H1 (cell line): ENCODE measurements around the gene SOBP. TPM values are rescaled to one million over a fixed set of nuclear protein-coding genes. Genes with fewer than 3 reads are reported as not detected.

Experiments
- CTCF ChIA-PET: fragments of 300-600 bp; sonication (Branson Sonifier 250); formaldehyde crosslinking; loops from one replicate; lab custom pipeline; 2021; ENCODE audit not compliant: partially characterized antibody; lab: Charles Lee
- POLR2A ChIA-PET: fragments of 300-600 bp; sonication (Branson Sonifier 250); formaldehyde crosslinking; loops from one replicate; lab custom pipeline; 2021; ENCODE audit warnings: inconsistent platforms; ENCODE audit not compliant: partially characterized antibody; lab: Charles Lee
- DNase-seq, 2 experiments: peaks; one replicate each; pipeline versions ENCODE4 v3.0.0 to v3.0.0-alpha.2; 2010 to 2022; ENCODE audit warnings: low spot score in 2 of 2, low read depth in 1 of 2, mixed read lengths in 1 of 2
- FAIRE-seq: peaks from 2 replicates; lab custom pipeline; 2011; peaks lifted over from hg19 to GRCh38; lab: Jason Lieb, UNC
- H2AFZ ChIP-seq: 2 replicates; pipeline ENCODE4 v1.8.1; 2012; ENCODE audit warnings: low read length, inconsistent platforms
- H2AK5ac ChIP-seq: 2 replicates; pipeline ENCODE4 v1.6.1; 2013; ENCODE audit warnings: low read depth, low read length
- H2BK120ac ChIP-seq: replicated peaks from 2 replicates; pipeline ENCODE3; 2013; ENCODE audit warnings: low read depth, low read length, inconsistent platforms
- H2BK12ac ChIP-seq: 2 replicates; pipeline ENCODE4 v1.6.1; 2013; ENCODE audit warnings: low read depth, low read length
- H2BK15ac ChIP-seq: 2 replicates; pipeline ENCODE4 v1.6.1; 2013; ENCODE audit warnings: low read length
- H2BK20ac ChIP-seq: 2 replicates; pipeline ENCODE4 v1.6.1; 2013; ENCODE audit warnings: low read length
- H2BK5ac ChIP-seq: 2 replicates; pipeline ENCODE4 v1.6.1; 2013; ENCODE audit warnings: low read depth, low read length
- H3K14ac ChIP-seq: 2 replicates; pipeline ENCODE4 v1.6.1; 2013; ENCODE audit warnings: inconsistent platforms; ENCODE audit not compliant: insufficient read length
- H3K18ac ChIP-seq: 2 replicates; pipeline ENCODE4 v1.6.1; 2013; ENCODE audit warnings: low read length; ENCODE audit errors: extremely low read depth
- H3K23ac ChIP-seq: 2 replicates; pipeline ENCODE4 v1.6.1; 2013; ENCODE audit warnings: inconsistent platforms; ENCODE audit not compliant: insufficient read length
- H3K23me2 ChIP-seq: 2 replicates; pipeline ENCODE4 v1.6.1; 2013; ENCODE audit warnings: low read depth, low read length
- H3K27ac ChIP-seq: 2 replicates; pipeline ENCODE4 v1.6.1; 2011; ENCODE audit warnings: low read depth, low read length, inconsistent platforms
- H3K27me3 ChIP-seq, 4 experiments: replicated peaks in 1 of 4; 1 replicate in 1 of 4; 2 replicates in 3 of 4; pipeline versions ENCODE4 v1.6.1 to v1.8.1; 2011 to 2013; ENCODE audit warnings: low read length in 3 of 4, mild to moderate bottlenecking in 3 of 4, inconsistent platforms in 2 of 4, mixed read lengths in 2 of 4, moderate library complexity in 1 of 4; ENCODE audit not compliant: control insufficient read depth in 3 of 4, insufficient read depth in 3 of 4; ENCODE audit errors: extremely low read depth in 1 of 4
- H3K36me3 ChIP-seq, 4 experiments: 2 replicates each; pipeline versions ENCODE4 v1.6.1 to v1.8.1; 2011 to 2013; ENCODE audit warnings: mild to moderate bottlenecking in 4 of 4, low read length in 3 of 4, moderate library complexity in 2 of 4, control low read depth in 1 of 4, inconsistent platforms in 1 of 4; ENCODE audit not compliant: insufficient read depth in 4 of 4, control insufficient read depth in 2 of 4
- H3K4ac ChIP-seq: replicated peaks from 2 replicates; pipeline ENCODE3; 2013; ENCODE audit warnings: low read length, low read depth, mixed read lengths, inconsistent platforms; ENCODE audit not compliant: insufficient read length
- H3K4me1 ChIP-seq, 4 experiments: replicated peaks in 1 of 4; 1 replicate in 1 of 4; 2 replicates in 3 of 4; pipeline versions ENCODE4 v1.6.1 to v1.8.1; 2011 to 2013; ENCODE audit warnings: low read length in 3 of 4, inconsistent platforms in 2 of 4, mixed read lengths in 1 of 4; ENCODE audit not compliant: insufficient read depth in 4 of 4, control insufficient read depth in 3 of 4
- H3K4me2 ChIP-seq, 2 experiments: 2 replicates each; pipeline versions ENCODE4 v1.6.1 to v1.8.1; 2011 to 2013; ENCODE audit warnings: low read depth in 2 of 2, low read length in 2 of 2, control low read depth in 1 of 2, inconsistent platforms in 1 of 2, mild to moderate bottlenecking in 1 of 2; ENCODE audit not compliant: insufficient read depth in 1 of 2
- H3K4me3 ChIP-seq, 4 experiments: fragments of 200-600, 300-600 bp in 1 of 4; sonication (generic), shearing (Covaris generic), sonication (Bioruptor Twin) in 1 of 4; 2 replicates each; pipeline versions ENCODE4 v1.5.1 to v1.8.1; 2011 to 2016; ENCODE audit warnings: low read length in 4 of 4, low read depth in 3 of 4, control low read depth in 2 of 4, inconsistent platforms in 2 of 4, mild to moderate bottlenecking in 2 of 4, mixed read lengths in 1 of 4, moderate library complexity in 1 of 4; ENCODE audit not compliant: insufficient read depth in 2 of 4; ENCODE audit errors: extremely low read depth in 1 of 4
- H3K56ac ChIP-seq: replicated peaks from 2 replicates; pipeline ENCODE3; 2013; ENCODE audit warnings: low read depth, mild to moderate bottlenecking, mixed read lengths, low read length, inconsistent platforms; ENCODE audit not compliant: insufficient read length
- H3K79me1 ChIP-seq: 2 replicates; pipeline ENCODE4 v1.6.1; 2013; ENCODE audit warnings: low read depth, low read length, control low read depth
- H3K79me2 ChIP-seq, 2 experiments: 2 replicates each; pipeline versions ENCODE4 v1.6.1 to v1.8.1; 2012 to 2013; ENCODE audit warnings: low read length in 2 of 2, mild to moderate bottlenecking in 2 of 2, inconsistent platforms in 1 of 2; ENCODE audit not compliant: insufficient read depth in 2 of 2, control insufficient read depth in 1 of 2
- H3K9ac ChIP-seq, 4 experiments: replicated peaks in 1 of 4; 1 replicate in 1 of 4; 2 replicates in 3 of 4; pipeline versions ENCODE4 v1.6.1 to v1.8.1; 2011 to 2013; ENCODE audit warnings: low read depth in 3 of 4, low read length in 3 of 4, control low read depth in 2 of 4, mild to moderate bottlenecking in 2 of 4, moderate library complexity in 2 of 4, inconsistent platforms in 1 of 4; ENCODE audit errors: extremely low read depth in 1 of 4
- H3K9me3 ChIP-seq, 2 experiments: 2 replicates each; pipeline versions ENCODE4 v1.6.1 to v1.8.1; 2012 to 2013; ENCODE audit warnings: mild to moderate bottlenecking in 2 of 2, moderate library complexity in 2 of 2, control low read depth in 1 of 2, inconsistent platforms in 1 of 2, low read depth in 1 of 2, low read length in 1 of 2, mixed read lengths in 1 of 2; ENCODE audit not compliant: insufficient read depth in 2 of 2
- H4K20me1 ChIP-seq, 2 experiments: replicated peaks in 1 of 2; 2 replicates each; pipeline versions ENCODE3 to v1.8.1; 2011 to 2013; ENCODE audit warnings: inconsistent platforms in 2 of 2, low read length in 2 of 2, mild to moderate bottlenecking in 1 of 2; ENCODE audit not compliant: insufficient read depth in 2 of 2, control insufficient read depth in 1 of 2
- H4K5ac ChIP-seq: 2 replicates; pipeline ENCODE4 v1.6.1; 2013; ENCODE audit warnings: low read length, low read depth, mixed read lengths, inconsistent platforms; ENCODE audit not compliant: insufficient read length
- H4K8ac ChIP-seq: 2 replicates; pipeline ENCODE4 v1.8.0; 2013; ENCODE audit warnings: mild to moderate bottlenecking, moderate library complexity, low read length, inconsistent platforms; ENCODE audit not compliant: insufficient read depth; ENCODE audit errors: extremely low read depth
- H4K91ac ChIP-seq: replicated peaks from 2 replicates; pipeline ENCODE3; 2013; ENCODE audit warnings: low read length, mixed read lengths, inconsistent platforms; ENCODE audit not compliant: insufficient read length
- ATF2 ChIP-seq: IDR thresholded peaks from 2 replicates; pipeline ENCODE4 v1.6.1; 2012; ENCODE audit warnings: low read length, inconsistent platforms
- BCL11A ChIP-seq, 2 experiments: IDR thresholded peaks; one replicate each; pipeline ENCODE4 v1.6.1; 2011; ENCODE audit warnings: low read depth in 2 of 2, low read length in 2 of 2, mild to moderate bottlenecking in 2 of 2
- BRCA1 ChIP-seq: IDR thresholded peaks from 2 replicates; pipeline ENCODE4 v1.6.1; 2012; ENCODE audit warnings: low read depth, low read length, improper control_type of control experiment
- CEBPB ChIP-seq: IDR thresholded peaks from 2 replicates; pipeline ENCODE4 v1.6.1; 2012; ENCODE audit warnings: low read depth, low read length
- CTBP2 ChIP-seq: IDR thresholded peaks from 2 replicates; pipeline ENCODE4 v1.7.0; 2011; ENCODE audit warnings: borderline replicate concordance, mild to moderate bottlenecking, moderate library complexity, mixed read lengths, low read length; ENCODE audit not compliant: insufficient read depth, insufficient read length
- E2F6 ChIP-seq: IDR thresholded peaks from 2 replicates; pipeline ENCODE4 v1.6.1; 2012; ENCODE audit warnings: inconsistent platforms
- HDAC6 ChIP-seq: IDR thresholded peaks from one replicate; pipeline ENCODE4 v1.7.1; 2012; ENCODE audit warnings: low read depth, mild to moderate bottlenecking, inconsistent platforms, low read length, moderate library complexity
- KDM4A ChIP-seq: IDR thresholded peaks from one replicate; pipeline ENCODE4 v1.7.1; 2012; ENCODE audit warnings: low read depth, mild to moderate bottlenecking, moderate library complexity, low read length, inconsistent platforms; ENCODE audit not compliant: severe bottlenecking
- MAX ChIP-seq: IDR thresholded peaks from 2 replicates; pipeline ENCODE4 v1.6.1; 2012; ENCODE audit warnings: inconsistent platforms
- POLR2A ChIP-seq, 2 experiments: IDR thresholded peaks; 1 replicate in 1 of 2; 2 replicates in 1 of 2; pipeline ENCODE4 v1.6.1; 2011; ENCODE audit warnings: low read depth in 2 of 2, low read length in 2 of 2, mild to moderate bottlenecking in 2 of 2; ENCODE audit errors: control extremely low read depth in 1 of 2
- RBBP5 ChIP-seq: IDR thresholded peaks from 2 replicates; pipeline ENCODE4 v1.7.1; 2012; ENCODE audit warnings: low read depth, mild to moderate bottlenecking, inconsistent platforms, low read length, moderate library complexity, borderline replicate concordance
- SIRT6 ChIP-seq: IDR thresholded peaks from one replicate; pipeline ENCODE4 v1.7.1; 2012; ENCODE audit warnings: low read length, inconsistent platforms
- TEAD4 ChIP-seq: IDR thresholded peaks from 2 replicates; pipeline ENCODE4 v1.6.1; 2012; ENCODE audit warnings: low read depth, low read length, inconsistent platforms, mixed read lengths
- polyA plus RNA-seq, 7 experiments: library from polyadenylated mRNA; depleted of rRNA in 3 of 7; stranded (reverse) in 5 of 7; unstranded in 2 of 7; fragments of >200 nt in 5 of 7; fragments of 200-250 nt in 2 of 7; gene quantifications; 1 replicate in 5 of 7; 2 replicates in 1 of 7; 4 replicates in 1 of 7; pipeline versions ENCODE4 v1.2.1 to v1.2.3, GENCODE V29; 2011 to 2013; ENCODE audit warnings: missing spikeins in 2 of 7, mixed read lengths in 2 of 7
- total RNA-seq: library from RNA; stranded (reverse); fragmentation: NEBNext Ultra II Directional; extraction: Animal tissue kit (Norgen Biotek cat#: 25700); gene quantifications from 2 replicates; pipeline ENCODE4 v1.2.1, GENCODE V29; 2021

Gene SOBP
- total and polyA plus RNA-seq, 2 of the 8 experiments (the other 6 are each of a cell fraction or from before 2014, with no cell fraction given), result 0.45 to 6.2 TPM

GRCh38 chr6:107557698-107558097 lies 67.8 kb downstream of the SOBP start:
- H4K91ac ChIP-seq, result no peak overlapping the region
- ChIA-PET POLR2A (no interaction called here), CTCF (no interaction called here)
- H3K79me2 ChIP-seq, result no peaks in the 10 kb centered on the region
- no peaks in the 10 kb centered on the region for H3K27me3 ChIP-seq
- H3K56ac ChIP-seq, result no peak overlapping the region
- no peak overlapping the region for H4K5ac ChIP-seq
- no peak overlapping the region for H2BK15ac ChIP-seq
- TF ChIP-seq HDAC6 (no peak), MAX (no peak), BRCA1 (no peak), BCL11A (IDR thresholded peaks at IDR 0.05; ENCODE audit: low read depth in 2 of 2, low read length in 2 of 2) (no peak), CTBP2 (no peak), TEAD4 (no peak), POLR2A (IDR thresholded peaks at IDR 0.05; ENCODE audit: control extremely low read depth in 1 of 2, low read depth in 2 of 2, low read length in 2 of 2) (no peak), CEBPB (no peak), SIRT6 (no peak), RBBP5 (no peak), ATF2 (no peak), E2F6 (no peak), KDM4A (no peak)
- no peak overlapping the region for H3K14ac ChIP-seq
- H4K8ac ChIP-seq, result no peak overlapping the region
- no peaks in the 10 kb centered on the region; a peak in 1 of 8 replicates for H3K36me3 ChIP-seq
- no peak overlapping the region for H2AK5ac ChIP-seq
- no peak overlapping the region for H3K4ac ChIP-seq
- H3K23ac ChIP-seq, result no peak overlapping the region
- FAIRE-seq (no peak), DNase-seq (no peak)
- no peak overlapping the region for H3K27ac ChIP-seq
- H2BK20ac ChIP-seq, result no peak overlapping the region
- no peaks in the 10 kb centered on the region for H3K9me3 ChIP-seq
- H2BK5ac ChIP-seq, result no peak overlapping the region
- H3K4me3 ChIP-seq, result no peak overlapping the region
- H2BK120ac ChIP-seq, result no peak overlapping the region
- no peak overlapping the region for H3K18ac ChIP-seq
- H3K4me2 ChIP-seq, result no peak overlapping the region
- H2BK12ac ChIP-seq, result no peak overlapping the region
- no peaks in the 10 kb centered on the region for H3K79me1 ChIP-seq
- peaks cover 0 to 7% (median 3%) of the 10 kb centered on the region in 4 experiments; a peak in 4 of 7 replicates for H3K4me1 ChIP-seq
- no peaks in the 10 kb centered on the region for H4K20me1 ChIP-seq
- H3K9ac ChIP-seq, result no peak overlapping the region
- no peaks in the 10 kb centered on the region for H3K23me2 ChIP-seq
- H2AFZ ChIP-seq, result no peak overlapping the region
